ENCODE measurements around the gene HNRNPH3.

- TF ChIP-seq, protein P1, sequence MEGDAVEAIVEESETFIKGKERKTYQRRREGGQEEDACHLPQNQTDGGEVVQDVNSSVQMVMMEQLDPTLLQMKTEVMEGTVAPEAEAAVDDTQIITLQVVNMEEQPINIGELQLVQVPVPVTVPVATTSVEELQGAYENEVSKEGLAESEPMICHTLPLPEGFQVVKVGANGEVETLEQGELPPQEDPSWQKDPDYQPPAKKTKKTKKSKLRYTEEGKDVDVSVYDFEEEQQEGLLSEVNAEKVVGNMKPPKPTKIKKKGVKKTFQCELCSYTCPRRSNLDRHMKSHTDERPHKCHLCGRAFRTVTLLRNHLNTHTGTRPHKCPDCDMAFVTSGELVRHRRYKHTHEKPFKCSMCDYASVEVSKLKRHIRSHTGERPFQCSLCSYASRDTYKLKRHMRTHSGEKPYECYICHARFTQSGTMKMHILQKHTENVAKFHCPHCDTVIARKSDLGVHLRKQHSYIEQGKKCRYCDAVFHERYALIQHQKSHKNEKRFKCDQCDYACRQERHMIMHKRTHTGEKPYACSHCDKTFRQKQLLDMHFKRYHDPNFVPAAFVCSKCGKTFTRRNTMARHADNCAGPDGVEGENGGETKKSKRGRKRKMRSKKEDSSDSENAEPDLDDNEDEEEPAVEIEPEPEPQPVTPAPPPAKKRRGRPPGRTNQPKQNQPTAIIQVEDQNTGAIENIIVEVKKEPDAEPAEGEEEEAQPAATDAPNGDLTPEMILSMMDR (IDR thresholded peaks at IDR 0.05), result no peak
- TF ChIP-seq POLR2A (IDR thresholded peaks at IDR 0.05), result no peak
Observed at GRCh38 chr10:68336754-68337351, 5.0 kb downstream of the HNRNPH3 start.

All from body of pancreas (tissue), 4 donors.